Activated CD4-positive, alpha-beta memory T cell treated with anti-CD3 and anti-CD28 coated beads, Interleukin-2, amount 10 ng/mL, durations not matched to agents 7 days and 5 days (primary cell): Measurements from ENCODE around the gene GPR152. TPM values are rescaled to one million over a fixed set of nuclear protein-coding genes. Genes with fewer than 3 reads are reported as not detected.
A peak's percentile ranks its signal among the peaks of the same experiment; 100 is the strongest.
"Not testable (repeated sequence)": the region's sequence is repeated elsewhere in the genome, so short reads cannot be mapped to it uniquely, and the experiment has no call there.

Experiments used
- CTCF ChIA-PET: fragments of 350-600 bp; sonication (Branson Sonifier 250); formaldehyde crosslinking; loops from one replicate; lab custom pipeline; 2021; ENCODE audit warnings: antibody characterized with exemption, inconsistent platforms; lab: Charles Lee
- POLR2A ChIA-PET: fragments of 350-600 bp; sonication (Branson Sonifier 250); formaldehyde crosslinking; loops from one replicate; lab custom pipeline; 2021; ENCODE audit warnings: antibody characterized with exemption; lab: Charles Lee
- DNase-seq: peaks from one replicate; pipeline ENCODE4 v3.0.0-alpha.2; 2020
- H3K27ac Mint-ChIP-seq: one replicate; pipeline ENCODE4 v1.8.0; 2021; ENCODE audit warnings: mild to moderate bottlenecking, mixed read lengths
- H3K27me3 Mint-ChIP-seq: one replicate; pipeline ENCODE4 v1.8.0; 2021; ENCODE audit warnings: mixed read lengths
- H3K36me3 Mint-ChIP-seq: one replicate; pipeline ENCODE4 v1.8.0; 2021; ENCODE audit warnings: low read depth, mixed read lengths
- H3K4me1 Mint-ChIP-seq: one replicate; pipeline ENCODE4 v1.8.0; 2021; ENCODE audit warnings: mixed read lengths
- H3K4me3 Mint-ChIP-seq: one replicate; pipeline ENCODE4 v1.8.0; 2021; ENCODE audit warnings: mild to moderate bottlenecking, mixed read lengths
- H3K9me3 Mint-ChIP-seq: one replicate; pipeline ENCODE4 v1.8.0; 2021; ENCODE audit warnings: mixed read lengths
- total RNA-seq, 2 experiments: library from RNA; stranded (reverse); gene quantifications; one replicate each; pipeline ENCODE4 v1.2.3, GENCODE V29; 2021

GPR152 gene
- total RNA-seq, 2 experiments from 2014 or later = not detected

DNA sequence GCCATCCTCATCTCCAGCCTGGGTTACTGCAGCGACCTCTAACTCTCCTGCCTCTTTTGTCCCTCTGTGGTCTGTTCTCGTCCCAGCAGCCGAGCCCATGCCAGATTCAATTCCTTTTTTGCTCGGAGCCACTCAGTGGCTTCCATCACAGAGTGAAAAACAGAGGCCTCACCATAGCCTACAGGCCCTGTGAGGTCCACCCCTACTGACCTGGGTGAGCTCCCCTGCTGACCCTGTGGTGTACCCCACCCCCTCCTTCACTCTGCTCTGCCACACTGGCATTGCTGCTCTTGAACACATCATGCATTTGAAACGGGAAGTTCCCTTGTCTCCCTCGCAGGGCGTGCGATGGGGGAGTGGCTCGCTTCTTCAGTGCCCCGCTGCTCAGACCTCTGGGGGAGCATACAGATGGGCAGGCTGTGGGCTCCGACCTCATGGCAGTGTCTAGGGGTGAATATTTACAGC, 32.4 kb upstream of the GPR152 start:
- H3K36me3 Mint-ChIP-seq = peaks cover 42% of the 10 kb centered on the region
- peak overlapping the region; percentile 99 for H3K27ac Mint-ChIP-seq
- peaks cover 68% of the 10 kb centered on the region for H3K4me1 Mint-ChIP-seq
- POLR2A ChIA-PET = interaction anchor here (0.9 to 7.9 kb wide), 18 partner anchors 8 to 207 kb away, joined by 3 to 94 read pairs (median 5); partner anchors contain the start of genes PITPNM1, POLD4, PPP1CA and PTPRCAP
- CTCF ChIA-PET = interaction anchor here (1.3 to 1.7 kb wide), 4 partner anchors 21 to 116 kb away, joined by 3 to 8 read pairs (median 4); partner anchors contain the start of genes PITPNM1 and PPP1CA
- DNase-seq = peak; percentile 72
- no peaks in the 10 kb centered on the region for H3K9me3 Mint-ChIP-seq
- no peaks in the 10 kb centered on the region for H3K27me3 Mint-ChIP-seq
- peak overlapping the region; percentile 89 for H3K4me3 Mint-ChIP-seq

DNA sequence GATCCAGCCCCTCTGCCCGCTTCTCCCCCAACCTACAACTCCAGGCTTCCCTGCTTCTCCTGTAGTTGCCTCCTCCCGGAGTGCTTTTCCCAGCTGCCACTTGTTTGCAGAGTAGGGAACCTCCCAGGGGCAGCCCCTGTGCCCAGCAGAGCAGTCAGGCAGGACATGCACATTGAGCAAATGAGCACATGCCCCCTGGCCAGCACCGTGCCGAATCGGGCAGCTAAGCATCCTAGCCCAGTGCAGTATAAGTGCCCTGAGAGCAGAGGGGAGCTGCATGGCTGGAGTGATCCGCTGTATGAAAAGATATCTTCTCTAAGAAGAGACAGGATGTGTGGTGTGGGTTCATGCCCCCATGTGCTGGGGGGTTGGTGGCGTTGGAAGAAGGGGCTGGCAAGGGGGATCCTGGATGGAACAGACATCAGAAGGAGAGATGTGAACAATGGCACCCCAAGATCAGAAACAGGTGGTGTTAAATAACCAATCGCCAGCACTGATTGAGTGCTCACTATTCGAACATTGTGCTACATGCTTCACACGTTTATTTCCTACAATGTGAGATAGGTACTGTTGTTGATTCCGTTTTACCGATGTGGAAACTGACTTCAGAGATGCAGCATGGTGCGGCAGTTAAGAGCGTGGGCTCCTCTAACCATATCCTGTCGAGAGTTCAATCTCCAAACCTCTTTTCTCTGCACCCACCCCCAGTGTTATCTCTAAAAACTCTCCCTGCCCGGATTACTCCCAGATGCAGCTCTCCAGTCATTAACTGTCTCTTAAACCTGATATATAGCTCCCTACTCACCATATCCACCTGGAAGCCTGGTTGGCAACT, 31.5 kb upstream of the GPR152 start:
- peaks cover 63% of the 10 kb centered on the region for H3K4me1 Mint-ChIP-seq
- DNase-seq = peak; percentile 57
- peak overlapping the region; percentile 89 for H3K4me3 Mint-ChIP-seq
- no peaks in the 10 kb centered on the region for H3K27me3 Mint-ChIP-seq
- POLR2A ChIA-PET = interaction anchor here (0.8 to 7.9 kb wide), 18 partner anchors 8 to 195 kb away, joined by 3 to 94 read pairs (median 4); partner anchors contain the start of genes ANKRD13D, PITPNM1, POLD4 and PPP1CA
- H3K27ac Mint-ChIP-seq = peak overlapping the region; percentile 99
- CTCF ChIA-PET = interaction anchor here (1.3 to 1.7 kb wide), 7 partner anchors 21 to 115 kb away, joined by 3 to 8 read pairs (median 4); partner anchors contain the start of genes PITPNM1, PPP1CA and RAD9A
- H3K9me3 Mint-ChIP-seq = no peaks in the 10 kb centered on the region
- H3K36me3 Mint-ChIP-seq = peaks cover 38% of the 10 kb centered on the region

DNA sequence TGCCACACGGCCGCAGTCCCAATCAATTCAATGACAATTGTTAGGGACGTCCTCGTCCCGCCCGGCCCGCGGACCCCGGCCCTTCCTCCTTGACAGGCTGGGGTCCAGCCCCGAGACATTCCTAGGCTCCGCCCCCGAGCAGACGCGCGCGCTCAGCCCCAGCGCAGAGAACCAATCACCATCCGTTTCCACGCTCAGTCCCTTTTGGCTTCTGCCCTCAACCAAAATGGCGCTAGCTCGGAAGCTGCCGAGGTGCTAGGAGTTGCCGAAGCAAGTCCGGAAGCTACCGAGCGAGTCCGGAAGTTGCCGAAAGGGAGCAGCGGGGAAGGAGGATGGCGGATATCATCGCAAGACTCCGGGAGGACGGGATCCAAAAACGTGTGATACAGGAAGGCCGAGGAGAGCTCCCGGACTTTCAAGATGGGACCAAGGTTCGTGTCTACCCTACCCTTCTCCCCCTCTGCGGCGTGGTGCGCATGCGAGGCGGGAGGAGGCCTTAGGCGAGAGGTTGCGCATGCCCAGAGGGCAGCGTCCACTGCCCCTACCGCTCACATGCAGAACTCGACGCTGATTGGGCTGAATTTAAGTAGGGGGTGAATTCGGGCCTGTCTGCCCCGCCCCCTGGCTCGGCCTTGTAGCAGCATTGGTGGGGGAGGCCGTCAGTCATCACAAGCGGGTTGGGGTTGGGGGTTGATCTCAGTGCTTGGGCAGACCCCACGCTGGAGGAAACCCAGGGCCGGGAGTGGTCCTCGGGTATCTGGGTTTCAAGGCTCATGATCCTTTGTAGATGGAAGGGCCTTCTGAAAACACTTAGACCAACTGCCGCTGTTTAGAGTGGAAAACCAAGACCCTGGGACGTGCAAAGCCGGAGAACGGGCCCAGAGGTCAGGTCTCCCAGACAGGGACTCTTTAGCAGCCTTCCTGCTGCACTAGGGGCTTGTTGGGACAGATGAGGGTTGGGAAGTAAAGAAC, 30.6 kb upstream of the GPR152 start, which contains the start of gene AIP:
Gene AIP (plus strand): TSS at position 200 of the 972 bp plus-strand sequence. CDS start 133 bp downstream, at position 333.
- Mint-ChIP-seq H3K4me3 (peak within 1 kb of the TSS; percentile 89), H3K9me3 (no peaks in the 10 kb centered on the region), H3K36me3 (peaks cover 29% of the 10 kb centered on the region), H3K27me3 (no peaks in the 10 kb centered on the region), H3K27ac (peak within 1 kb of the TSS; percentile 99), H3K4me1 (peaks cover 55% of the 10 kb centered on the region)
- POLR2A ChIA-PET = interaction anchor here (0.8 to 6.9 kb wide), 16 partner anchors 10 to 194 kb away, joined by 3 to 94 read pairs (median 4); partner anchors contain the start of genes ANKRD13D, CDK2AP2, PITPNM1 and POLD4
- CTCF ChIA-PET = interaction anchor here (0.6 to 1.5 kb wide), 10 partner anchors 23 to 132 kb away, joined by 3 to 4 read pairs (median 3); partner anchors contain the start of genes POLD4 and RAD9A
- DNase-seq = peak; percentile 98

DNA sequence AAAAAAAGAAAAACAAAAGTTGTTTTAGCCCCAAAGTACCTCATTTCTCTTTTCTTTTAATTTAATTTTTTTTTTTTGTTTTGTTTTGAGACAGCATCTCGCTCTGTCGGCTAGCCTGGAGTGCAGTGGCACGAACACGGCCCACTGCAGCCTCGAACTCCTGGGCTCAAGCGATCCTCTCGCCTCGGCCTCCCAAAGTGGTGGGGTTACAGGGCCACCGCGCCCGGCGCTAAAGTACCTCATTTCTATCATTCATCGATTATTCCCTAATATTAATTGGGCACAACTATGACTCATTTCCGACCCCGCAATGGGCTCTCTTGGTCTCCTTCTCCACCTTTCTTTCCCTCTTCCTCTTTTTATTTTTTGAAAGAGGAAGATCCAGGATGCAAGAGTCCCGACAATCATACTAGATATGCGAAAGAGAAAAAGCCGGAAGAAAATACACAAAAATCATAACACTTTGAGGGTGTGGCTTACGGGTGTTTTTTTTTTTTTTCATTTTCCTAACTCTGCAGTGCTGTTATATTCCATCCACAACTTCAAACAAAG, 29.8 kb upstream of the GPR152 start:
- Mint-ChIP-seq H3K4me1 (peaks cover 47% of the 10 kb centered on the region), H3K36me3 (peaks cover 22% of the 10 kb centered on the region), H3K27me3 (no peaks in the 10 kb centered on the region), H3K27ac (peak overlapping the region; percentile 99), H3K4me3 (peak overlapping the region; percentile 89), H3K9me3 (no peaks in the 10 kb centered on the region)
- no peak for DNase-seq
- POLR2A ChIA-PET = interaction anchor here (0.6 to 6.9 kb wide), 19 partner anchors 10 to 1702 kb away, joined by 3 to 94 read pairs (median 4); partner anchors contain the start of genes ANKRD13D, CDK2AP2, PITPNM1 and POLD4
- CTCF ChIA-PET = interaction anchor here (0.6 to 1.5 kb wide), 9 partner anchors 14 to 131 kb away, joined by 3 to 4 read pairs (median 3); partner anchors contain the start of genes POLD4 and RAD9A

DNA sequence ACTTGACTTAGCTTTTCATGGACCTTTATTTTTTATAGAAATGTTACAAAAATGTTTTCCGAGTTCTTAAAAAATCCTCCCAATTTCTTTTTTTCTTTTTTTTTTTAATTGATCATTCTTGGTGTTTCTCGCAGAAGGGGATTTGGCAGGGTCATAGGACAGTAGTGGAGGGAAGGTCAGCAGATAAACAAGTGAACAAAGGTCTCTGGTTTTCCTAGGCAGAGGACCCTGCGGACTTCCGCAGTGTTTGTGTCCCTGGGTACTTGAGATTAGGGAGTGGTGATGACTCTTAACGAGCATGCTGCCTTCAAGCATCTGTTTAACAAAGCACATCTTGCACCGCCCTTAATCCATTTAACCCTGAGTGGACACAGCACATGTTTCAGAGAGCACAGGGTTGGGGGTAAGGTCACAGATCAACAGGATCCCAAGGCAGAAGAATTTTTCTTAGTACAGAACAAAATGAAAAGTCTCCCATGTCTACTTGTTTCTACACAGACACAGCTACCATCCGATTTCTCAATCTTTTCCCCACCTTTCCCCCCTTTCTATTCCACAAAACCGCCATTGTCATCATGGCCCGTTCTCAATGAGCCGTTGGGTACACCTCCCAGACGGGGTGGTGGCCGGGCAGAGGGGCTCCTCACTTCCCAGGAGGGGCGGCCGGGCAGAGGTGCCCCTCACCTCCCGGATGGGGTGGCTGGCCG, 25.0 kb upstream of the GPR152 start:
- H3K36me3 Mint-ChIP-seq, H3K4me3 Mint-ChIP-seq, H3K27me3 Mint-ChIP-seq, DNase-seq, H3K27ac Mint-ChIP-seq, CTCF ChIA-PET, H3K4me1 Mint-ChIP-seq, H3K9me3 Mint-ChIP-seq: not testable (repeated sequence)
- POLR2A ChIA-PET = interaction anchor here (1.3 kb wide), 1 partner anchor 65 kb away, joined by 4 read pairs; no protein-coding TSS in a partner anchor

DNA sequence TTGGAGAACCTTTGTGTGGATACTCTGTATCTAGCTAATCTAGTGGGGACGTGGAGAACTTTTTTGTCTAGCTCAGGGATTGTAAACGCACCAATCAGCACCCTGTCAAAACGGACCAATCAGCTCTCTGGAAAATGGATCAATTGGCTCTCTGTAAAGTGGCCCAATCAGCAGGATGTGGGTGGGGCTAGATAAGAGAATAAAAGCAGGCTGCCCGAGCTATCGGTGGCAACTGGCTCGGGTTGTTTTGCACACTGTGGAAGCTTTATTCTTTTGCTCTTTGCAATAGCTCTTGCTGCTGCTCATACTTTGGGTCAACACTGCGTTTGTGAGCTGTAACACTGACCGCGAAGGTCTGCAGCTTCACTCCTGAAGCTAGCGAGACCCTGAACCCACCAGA, 24.2 kb upstream of the GPR152 start:
- H3K36me3 Mint-ChIP-seq, H3K27me3 Mint-ChIP-seq, H3K9me3 Mint-ChIP-seq, CTCF ChIA-PET, H3K4me1 Mint-ChIP-seq, H3K4me3 Mint-ChIP-seq, DNase-seq, H3K27ac Mint-ChIP-seq: not testable (repeated sequence)
- POLR2A ChIA-PET = interaction anchor here (0.7 to 1.7 kb wide), 4 partner anchors 8 to 75 kb away, joined by 3 to 4 read pairs (median 4); partner anchors contain the start of gene PPP1CA

DNA sequence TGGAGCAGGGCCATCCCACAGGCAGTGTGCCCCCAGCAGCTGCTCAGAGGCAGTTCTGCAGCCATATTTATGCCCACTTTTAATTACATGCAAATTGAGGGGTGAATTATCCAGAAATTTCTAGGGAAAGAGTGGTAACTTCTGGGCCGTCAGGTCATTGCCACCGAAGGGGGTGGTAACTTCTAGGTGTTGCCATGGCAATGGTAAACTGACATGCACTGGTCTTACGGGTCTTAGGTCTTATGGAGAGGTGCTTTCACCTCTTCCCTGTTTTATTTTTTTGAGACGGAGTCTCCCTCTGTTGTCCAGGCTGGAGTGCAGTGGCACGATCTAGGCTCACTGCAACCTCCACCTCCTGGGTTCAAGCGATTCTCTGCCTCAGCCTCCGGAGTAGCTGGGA, 20.4 kb upstream of the GPR152 start:
- peaks cover 2% of the 10 kb centered on the region for H3K27me3 Mint-ChIP-seq
- DNase-seq = no peak
- H3K27ac Mint-ChIP-seq = no peak overlapping the region
- peaks cover 3% of the 10 kb centered on the region for H3K36me3 Mint-ChIP-seq
- H3K4me1 Mint-ChIP-seq = peaks cover 13% of the 10 kb centered on the region
- peaks cover 1% of the 10 kb centered on the region for H3K9me3 Mint-ChIP-seq
- POLR2A ChIA-PET = interaction anchor here (1.2 kb wide), 2 partner anchors 10 to 32 kb away, joined by 3 to 4 read pairs; partner anchors contain the start of gene AIP
- no peak overlapping the region for H3K4me3 Mint-ChIP-seq
- CTCF ChIA-PET = no interaction called here

DNA sequence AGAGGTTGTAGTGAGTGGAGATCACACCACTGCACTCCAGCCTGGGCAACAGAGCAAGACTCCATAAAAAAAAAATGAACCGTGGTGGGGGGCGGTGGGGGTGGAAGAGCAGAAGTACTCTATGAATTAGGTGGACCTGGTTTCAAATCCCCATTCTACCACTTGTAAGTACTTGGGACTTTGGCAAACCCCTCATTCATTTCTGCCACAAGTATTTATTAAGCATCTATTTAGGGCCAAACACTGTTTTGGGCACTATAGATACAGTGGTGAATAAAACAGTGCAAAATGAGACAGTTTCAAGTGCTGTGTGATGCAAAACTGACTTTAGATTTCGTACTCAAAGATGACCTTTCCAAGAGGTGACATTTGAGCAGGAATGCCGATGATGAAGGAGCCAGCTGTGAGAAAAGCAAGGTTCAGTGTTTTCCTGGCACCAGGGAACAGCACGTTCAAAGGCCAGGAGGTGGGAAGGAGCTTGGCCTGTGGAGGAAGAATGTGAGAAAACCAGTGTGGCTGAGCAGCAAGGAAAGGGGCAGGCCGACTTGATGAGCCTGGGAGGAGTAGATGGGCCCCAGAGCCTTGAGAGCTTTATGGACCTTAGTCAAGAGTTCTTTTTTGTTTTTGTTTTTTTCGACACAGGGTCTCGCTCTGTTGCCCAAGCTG, 17.9 kb upstream of the GPR152 start:
- Mint-ChIP-seq H3K9me3 (no peaks in the 10 kb centered on the region), H3K27ac (no peak overlapping the region), H3K36me3 (peaks cover 5% of the 10 kb centered on the region), H3K27me3 (no peaks in the 10 kb centered on the region), H3K4me1 (peaks cover 32% of the 10 kb centered on the region), H3K4me3 (no peak overlapping the region)
- DNase-seq = no peak
- ChIA-PET CTCF (interaction anchor here (1.3 kb wide), 1 partner anchor 75 kb away, joined by 3 read pairs; no protein-coding TSS in a partner anchor), POLR2A (interaction anchor here (7.8 to 10.2 kb wide), 2 partner anchors 15 to 33 kb away, joined by 94 to 134 read pairs; partner anchors contain the start of genes AIP and PTPRCAP)

DNA sequence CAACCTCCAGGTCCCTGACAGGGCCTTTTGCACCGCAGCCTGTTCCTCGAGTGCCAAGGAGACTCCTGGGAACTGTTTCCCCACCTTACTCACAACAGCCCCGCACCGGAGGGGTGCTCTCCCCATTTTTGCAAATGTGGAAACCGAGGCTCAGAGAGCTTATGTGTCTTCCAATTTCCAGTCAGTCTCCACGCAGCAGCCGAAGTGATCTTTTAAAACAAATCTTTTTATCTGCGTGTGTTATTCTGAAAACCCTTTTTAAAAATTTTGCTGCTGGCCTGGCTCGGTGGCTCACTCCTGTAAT, 16.9 kb upstream of the GPR152 start:
- DNase-seq = no peak
- H3K27me3 Mint-ChIP-seq = no peaks in the 10 kb centered on the region
- no peaks in the 10 kb centered on the region for H3K9me3 Mint-ChIP-seq
- peaks cover 37% of the 10 kb centered on the region for H3K4me1 Mint-ChIP-seq
- H3K27ac Mint-ChIP-seq = peak overlapping the region; percentile 61
- H3K36me3 Mint-ChIP-seq = peaks cover 8% of the 10 kb centered on the region
- peak overlapping the region; percentile 70 for H3K4me3 Mint-ChIP-seq
- ChIA-PET CTCF (interaction anchor here (1.3 to 1.6 kb wide), 2 partner anchors 31 to 74 kb away, joined by 3 to 14 read pairs; partner anchors contain the start of gene PTPRCAP), POLR2A (interaction anchor here (1.0 to 10.2 kb wide), 10 partner anchors 11 to 75 kb away, joined by 3 to 134 read pairs (median 6); partner anchors contain the start of genes AIP, GPR152, PPP1CA and PTPRCAP)

DNA sequence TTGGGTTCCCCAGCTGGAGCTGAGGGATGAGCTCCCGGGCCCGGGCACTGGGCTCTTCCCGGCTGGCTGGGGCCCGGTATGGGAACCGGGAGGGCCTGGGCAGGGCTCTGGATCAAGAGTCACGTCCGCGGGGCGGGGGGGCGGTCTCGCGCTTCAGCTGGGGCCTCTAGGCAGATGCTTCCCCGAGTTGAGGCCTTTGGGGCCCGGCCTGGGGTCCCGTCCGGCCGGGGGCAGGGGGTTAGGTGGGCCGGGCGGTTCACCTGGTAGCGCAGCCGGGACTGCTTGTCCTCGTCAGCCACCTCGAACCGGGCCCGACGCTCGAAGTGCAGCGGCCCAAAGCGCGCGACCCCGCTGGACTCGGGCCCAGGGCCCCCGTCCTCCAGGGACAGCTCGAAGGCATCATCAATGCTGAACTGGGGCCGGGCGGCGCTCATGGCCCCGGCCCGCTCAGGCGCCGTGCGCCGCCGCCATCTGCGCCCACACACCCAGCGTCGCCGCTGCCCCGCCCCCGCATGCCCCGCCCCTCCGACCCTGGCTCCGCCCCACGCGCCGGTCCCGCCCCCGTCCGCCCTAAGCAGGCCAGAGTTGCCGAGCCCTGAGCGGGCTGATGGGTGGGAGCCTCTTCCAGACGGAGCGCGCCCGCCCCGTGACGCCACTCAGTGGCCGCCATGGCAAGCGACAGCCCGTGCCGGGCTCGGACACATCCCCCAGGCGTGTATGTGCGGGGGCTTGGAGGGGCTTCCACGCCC, 16.4 kb upstream of the GPR152 start, which contains the start of gene TMEM134:
Gene TMEM134 (minus strand): TSS at position 493 of the 749 bp plus-strand sequence. CDS start 59 bp downstream, at position 434.
- Mint-ChIP-seq H3K36me3 (peaks cover 8% of the 10 kb centered on the region), H3K27ac (peak within 1 kb of the TSS; percentile 75), H3K9me3 (no peaks in the 10 kb centered on the region), H3K4me3 (peak within 1 kb of the TSS; percentile 86), H3K27me3 (no peaks in the 10 kb centered on the region), H3K4me1 (peaks cover 41% of the 10 kb centered on the region)
- CTCF ChIA-PET = interaction anchor here (0.6 to 2.1 kb wide), 5 partner anchors 13 to 67 kb away, joined by 3 to 14 read pairs (median 4); partner anchors contain the start of genes PPP1CA and PTPRCAP
- POLR2A ChIA-PET = interaction anchor here (0.7 to 10.2 kb wide), 22 partner anchors 8 to 115 kb away, joined by 3 to 134 read pairs (median 4); partner anchors contain the start of genes AIP, CLCF1, CORO1B and GPR152
- peak; percentile 93 for DNase-seq
